Measurements from ENCODE around the gene PRKG1.

DNA sequence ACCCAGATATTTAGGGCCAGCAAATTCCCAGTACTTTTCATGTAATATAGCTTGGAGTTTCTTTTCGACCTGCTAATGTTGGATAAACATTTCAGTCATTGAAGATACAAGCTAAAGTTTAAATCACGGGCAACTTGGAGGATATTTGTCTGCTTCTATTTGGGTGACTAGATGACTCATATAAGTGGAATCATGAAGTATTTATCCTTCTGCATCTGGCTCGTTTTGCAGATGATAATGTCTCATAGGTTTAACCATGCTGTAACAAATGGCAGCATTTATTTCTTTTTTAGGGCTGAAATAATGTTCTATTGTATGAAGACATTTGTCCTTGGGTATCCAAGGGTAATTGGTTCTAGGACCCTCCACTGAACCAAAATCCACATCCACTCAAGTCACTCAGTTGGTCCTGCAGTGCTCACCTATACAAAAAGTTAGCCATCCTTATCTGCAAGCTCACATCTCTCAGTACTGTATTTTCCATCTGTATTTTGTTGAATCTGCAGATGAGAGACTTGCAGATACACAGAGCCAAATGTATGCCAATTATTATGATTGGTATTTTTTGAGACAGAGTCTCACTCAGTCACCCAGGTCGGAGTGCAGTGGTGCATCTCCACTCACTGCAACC lies 812.3 kb downstream of the PRKG1 start:
- TF ChIP-seq, protein P1, sequence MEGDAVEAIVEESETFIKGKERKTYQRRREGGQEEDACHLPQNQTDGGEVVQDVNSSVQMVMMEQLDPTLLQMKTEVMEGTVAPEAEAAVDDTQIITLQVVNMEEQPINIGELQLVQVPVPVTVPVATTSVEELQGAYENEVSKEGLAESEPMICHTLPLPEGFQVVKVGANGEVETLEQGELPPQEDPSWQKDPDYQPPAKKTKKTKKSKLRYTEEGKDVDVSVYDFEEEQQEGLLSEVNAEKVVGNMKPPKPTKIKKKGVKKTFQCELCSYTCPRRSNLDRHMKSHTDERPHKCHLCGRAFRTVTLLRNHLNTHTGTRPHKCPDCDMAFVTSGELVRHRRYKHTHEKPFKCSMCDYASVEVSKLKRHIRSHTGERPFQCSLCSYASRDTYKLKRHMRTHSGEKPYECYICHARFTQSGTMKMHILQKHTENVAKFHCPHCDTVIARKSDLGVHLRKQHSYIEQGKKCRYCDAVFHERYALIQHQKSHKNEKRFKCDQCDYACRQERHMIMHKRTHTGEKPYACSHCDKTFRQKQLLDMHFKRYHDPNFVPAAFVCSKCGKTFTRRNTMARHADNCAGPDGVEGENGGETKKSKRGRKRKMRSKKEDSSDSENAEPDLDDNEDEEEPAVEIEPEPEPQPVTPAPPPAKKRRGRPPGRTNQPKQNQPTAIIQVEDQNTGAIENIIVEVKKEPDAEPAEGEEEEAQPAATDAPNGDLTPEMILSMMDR (IDR thresholded peaks at IDR 0.05), result no peak
- TF ChIP-seq POLR2A (IDR thresholded peaks at IDR 0.05) (no peak), POLR2AphosphoS5 (IDR thresholded peaks at IDR 0.05; ENCODE audit: insufficient read depth in 1 of 2, low read depth in 1 of 2) (no peak)
